ENCODE data around the gene KCNG2. TPM values are rescaled to one million over a fixed set of nuclear protein-coding genes. Genes with fewer than 3 reads are reported as not detected.

KCNG2 gene
- total and polyA plus RNA-seq, 2 experiments from 2014 or later, result 0.13 to 0.52 TPM

- 0 out of 2 replicates have a peak, but pooled peaks cover 3% of the 10 kb centered on the region for H3K4me1 ChIP-seq (ENCODE audit: insufficient read depth)
- H3K36me3 Mint-ChIP-seq (ENCODE audit: low read depth), result peaks cover 27% of the 10 kb centered on the region
- peaks cover 4% of the 10 kb centered on the region; the same call in 1 of the 2 replicates for H3K36me3 ChIP-seq (ENCODE audit: insufficient read depth)
- no peak overlapping the region for H3K27ac ChIP-seq (ENCODE audit: low read depth)
- H3K4me2 ChIP-seq, result no peak overlapping the region
- peaks cover 4% of the 10 kb centered on the region for H3K27me3 Mint-ChIP-seq (ENCODE audit: insufficient read depth, low read depth, poor library complexity)
- peaks cover 17% of the 10 kb centered on the region for H3K79me2 ChIP-seq (replicated peaks; ENCODE audit: insufficient read depth)
- no peaks in the 10 kb centered on the region for H3K9me2 ChIP-seq (ENCODE audit: insufficient read depth)
- H2AFZ ChIP-seq, result no peak overlapping the region
- peaks cover 26% of the 10 kb centered on the region for H3K9me3 Mint-ChIP-seq
- no peak overlapping the region for H3K4me3 Mint-ChIP-seq
- no peaks in the 10 kb centered on the region for H3K27me3 ChIP-seq (ENCODE audit: insufficient read depth)
- H3K4me3 ChIP-seq, result no peak overlapping the region
- H4K20me1 ChIP-seq (replicated peaks; ENCODE audit: insufficient read depth), result peaks cover 5% of the 10 kb centered on the region; the same call in 1 of the 2 replicates
- DNase-seq (ENCODE audit: low spot score) (no peak), ATAC-seq (no peak)
- no peaks in the 10 kb centered on the region for H3F3A ChIP-seq (replicated peaks; ENCODE audit: low read depth)
- no peaks in the 10 kb centered on the region; the same call in 2 of the 3 replicates for H3K4me1 Mint-ChIP-seq
- TF ChIP-seq NANOG (IDR thresholded peaks at IDR 0.05; ENCODE audit: borderline replicate concordance), result no peak
- TF ChIP-seq, protein P1, sequence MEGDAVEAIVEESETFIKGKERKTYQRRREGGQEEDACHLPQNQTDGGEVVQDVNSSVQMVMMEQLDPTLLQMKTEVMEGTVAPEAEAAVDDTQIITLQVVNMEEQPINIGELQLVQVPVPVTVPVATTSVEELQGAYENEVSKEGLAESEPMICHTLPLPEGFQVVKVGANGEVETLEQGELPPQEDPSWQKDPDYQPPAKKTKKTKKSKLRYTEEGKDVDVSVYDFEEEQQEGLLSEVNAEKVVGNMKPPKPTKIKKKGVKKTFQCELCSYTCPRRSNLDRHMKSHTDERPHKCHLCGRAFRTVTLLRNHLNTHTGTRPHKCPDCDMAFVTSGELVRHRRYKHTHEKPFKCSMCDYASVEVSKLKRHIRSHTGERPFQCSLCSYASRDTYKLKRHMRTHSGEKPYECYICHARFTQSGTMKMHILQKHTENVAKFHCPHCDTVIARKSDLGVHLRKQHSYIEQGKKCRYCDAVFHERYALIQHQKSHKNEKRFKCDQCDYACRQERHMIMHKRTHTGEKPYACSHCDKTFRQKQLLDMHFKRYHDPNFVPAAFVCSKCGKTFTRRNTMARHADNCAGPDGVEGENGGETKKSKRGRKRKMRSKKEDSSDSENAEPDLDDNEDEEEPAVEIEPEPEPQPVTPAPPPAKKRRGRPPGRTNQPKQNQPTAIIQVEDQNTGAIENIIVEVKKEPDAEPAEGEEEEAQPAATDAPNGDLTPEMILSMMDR (conservative IDR thresholded peaks at IDR 0.05; ENCODE audit: low read depth in 2 of 2), result no peak
- no peak for TF ChIP-seq STAT1 (IDR thresholded peaks at IDR 0.05; ENCODE audit: unreplicated experiment)
- no peak for TF ChIP-seq EZH2phosphoT487 (IDR thresholded peaks at IDR 0.05; ENCODE audit: unreplicated experiment)
- TF ChIP-seq ZNF462 (CRISPR knock-in tag; IDR thresholded peaks at IDR 0.05), result no peak
- no peak for TF ChIP-seq JUNB (IDR thresholded peaks at IDR 0.05; ENCODE audit: unreplicated experiment)
- TF ChIP-seq ZNF114 (CRISPR knock-in tag; IDR thresholded peaks at IDR 0.05), result no peak
- no peak overlapping the region for H3K27ac Mint-ChIP-seq
These were observed 135.2 kb downstream of the KCNG2 start for GRCh38 chr18:79932907-79933306.

All from GM23338 (cell line).